Measurements from ENCODE around the gene TANC2.

TANC2 gene

GRCh38 chr17:62986549-62986948 is 20.5 kb downstream of the TANC2 start:
- no peak overlapping the region for H3K27ac ChIP-seq (ENCODE audit: low read length)
- 0 out of 2 replicates have a peak, but pooled peaks cover 1% of the 10 kb centered on the region for H3K27me3 ChIP-seq (ENCODE audit: insufficient read depth, low read length)
- H3K9ac ChIP-seq (ENCODE audit: low read depth, low read length): no peak overlapping the region
- H3K36me3 ChIP-seq (ENCODE audit: insufficient read depth, low read depth, low read length): no peaks in the 10 kb centered on the region
- H3K9me3 ChIP-seq (ENCODE audit: insufficient read depth, low read depth, low read length): peaks cover 8% of the 10 kb centered on the region; the same call in 1 of the 2 replicates
- H3K4me1 ChIP-seq (ENCODE audit: insufficient read depth, low read length): no peaks in the 10 kb centered on the region
- no peak overlapping the region for H3K4me3 ChIP-seq (ENCODE audit: low read length)

GRCh38 chr17:62987136-62987535 is 21.1 kb downstream of the TANC2 start:
- Histone ChIP-seq H3K9ac (ENCODE audit: low read depth, low read length) (no peak overlapping the region), H3K4me1 (ENCODE audit: insufficient read depth, low read length) (no peaks in the 10 kb centered on the region), H3K9me3 (ENCODE audit: insufficient read depth, low read depth, low read length) (peaks cover 8% of the 10 kb centered on the region; the same call in 1 of the 2 replicates), H3K27me3 (ENCODE audit: insufficient read depth, low read length) (no peaks in the 10 kb centered on the region), H3K27ac (ENCODE audit: low read length) (no peak overlapping the region), H3K4me3 (ENCODE audit: low read length) (no peak overlapping the region), H3K36me3 (ENCODE audit: insufficient read depth, low read depth, low read length) (no peaks in the 10 kb centered on the region)

GRCh38 chr17:62989501-62989900 is 23.5 kb downstream of the TANC2 start:
- no peaks in the 10 kb centered on the region for H3K4me1 ChIP-seq (ENCODE audit: insufficient read depth, low read length)
- H3K27ac ChIP-seq (ENCODE audit: low read length): no peak overlapping the region
- H3K9ac ChIP-seq (ENCODE audit: low read depth, low read length): no peak overlapping the region
- no peak overlapping the region for H3K4me3 ChIP-seq (ENCODE audit: low read length)
- H3K27me3 ChIP-seq (ENCODE audit: insufficient read depth, low read length): no peaks in the 10 kb centered on the region
- no peaks in the 10 kb centered on the region for H3K36me3 ChIP-seq (ENCODE audit: insufficient read depth, low read depth, low read length)
- H3K9me3 ChIP-seq (ENCODE audit: insufficient read depth, low read depth, low read length): no peaks in the 10 kb centered on the region

- H3K4me3 ChIP-seq (ENCODE audit: low read length): no peak overlapping the region
Measured at GRCh38 chr17:62994931-62995330, 28.9 kb downstream of the TANC2 start.

GRCh38 chr17:62995377-62995885 is 29.4 kb downstream of the TANC2 start:
- Histone ChIP-seq H3K27ac (ENCODE audit: low read length) (no peak overlapping the region), H3K4me1 (ENCODE audit: insufficient read depth, low read length) (no peaks in the 10 kb centered on the region), H3K9me3 (ENCODE audit: insufficient read depth, low read depth, low read length) (no peaks in the 10 kb centered on the region), H3K4me3 (ENCODE audit: low read length) (no peak overlapping the region), H3K9ac (ENCODE audit: low read depth, low read length) (no peak overlapping the region), H3K27me3 (ENCODE audit: insufficient read depth, low read length) (no peaks in the 10 kb centered on the region), H3K36me3 (ENCODE audit: insufficient read depth, low read depth, low read length) (no peaks in the 10 kb centered on the region)

More at GRCh38 chr17:62994931-62995330, 28.9 kb downstream of the TANC2 start:
- Histone ChIP-seq H3K27ac (ENCODE audit: low read length) (no peak overlapping the region), H3K9ac (ENCODE audit: low read depth, low read length) (no peak overlapping the region), H3K27me3 (ENCODE audit: insufficient read depth, low read length) (no peaks in the 10 kb centered on the region), H3K36me3 (ENCODE audit: insufficient read depth, low read depth, low read length) (no peaks in the 10 kb centered on the region), H3K4me1 (ENCODE audit: insufficient read depth, low read length) (no peaks in the 10 kb centered on the region), H3K9me3 (ENCODE audit: insufficient read depth, low read depth, low read length) (no peaks in the 10 kb centered on the region)

GRCh38 chr17:62996221-62996620 is 30.2 kb downstream of the TANC2 start:
- Histone ChIP-seq H3K9me3 (ENCODE audit: insufficient read depth, low read depth, low read length) (no peaks in the 10 kb centered on the region), H3K27me3 (ENCODE audit: insufficient read depth, low read length) (no peaks in the 10 kb centered on the region), H3K9ac (ENCODE audit: low read depth, low read length) (no peak overlapping the region), H3K36me3 (ENCODE audit: insufficient read depth, low read depth, low read length) (no peaks in the 10 kb centered on the region), H3K4me3 (ENCODE audit: low read length) (no peak overlapping the region), H3K27ac (ENCODE audit: low read length) (no peak overlapping the region), H3K4me1 (ENCODE audit: insufficient read depth, low read length) (no peaks in the 10 kb centered on the region)

GRCh38 chr17:62998166-62998565 is 32.1 kb downstream of the TANC2 start:
- H3K27me3 ChIP-seq (ENCODE audit: insufficient read depth, low read length): no peaks in the 10 kb centered on the region
- no peak overlapping the region for H3K4me3 ChIP-seq (ENCODE audit: low read length)

GRCh38 chr17:62998665-62999393 is 32.8 kb downstream of the TANC2 start:
- no peak overlapping the region for H3K4me3 ChIP-seq (ENCODE audit: low read length)
- H3K9me3 ChIP-seq (ENCODE audit: insufficient read depth, low read depth, low read length): no peaks in the 10 kb centered on the region
- no peaks in the 10 kb centered on the region for H3K4me1 ChIP-seq (ENCODE audit: insufficient read depth, low read length)
- H3K36me3 ChIP-seq (ENCODE audit: insufficient read depth, low read depth, low read length): no peaks in the 10 kb centered on the region
- H3K27ac ChIP-seq (ENCODE audit: low read length): no peak overlapping the region
- no peak overlapping the region for H3K9ac ChIP-seq (ENCODE audit: low read depth, low read length)
- H3K27me3 ChIP-seq (ENCODE audit: insufficient read depth, low read length): no peaks in the 10 kb centered on the region

More at GRCh38 chr17:62998166-62998565, 32.1 kb downstream of the TANC2 start:
- Histone ChIP-seq H3K9me3 (ENCODE audit: insufficient read depth, low read depth, low read length) (no peaks in the 10 kb centered on the region), H3K4me1 (ENCODE audit: insufficient read depth, low read length) (no peaks in the 10 kb centered on the region), H3K9ac (ENCODE audit: low read depth, low read length) (no peak overlapping the region), H3K27ac (ENCODE audit: low read length) (no peak overlapping the region), H3K36me3 (ENCODE audit: insufficient read depth, low read depth, low read length) (no peaks in the 10 kb centered on the region)

- Histone ChIP-seq H3K27ac (ENCODE audit: low read length) (no peak overlapping the region), H3K36me3 (ENCODE audit: insufficient read depth, low read depth, low read length) (no peaks in the 10 kb centered on the region), H3K4me1 (ENCODE audit: insufficient read depth, low read length) (no peaks in the 10 kb centered on the region), H3K9me3 (ENCODE audit: insufficient read depth, low read depth, low read length) (no peaks in the 10 kb centered on the region), H3K4me3 (ENCODE audit: low read length) (no peak overlapping the region), H3K27me3 (ENCODE audit: insufficient read depth, low read length) (no peaks in the 10 kb centered on the region), H3K9ac (ENCODE audit: low read depth, low read length) (no peak overlapping the region)
Measured at GRCh38 chr17:62999736-63000135, 33.7 kb downstream of the TANC2 start.

GRCh38 chr17:63001689-63002394 is 35.8 kb downstream of the TANC2 start:
- Histone ChIP-seq H3K4me3 (ENCODE audit: low read length) (no peak overlapping the region), H3K36me3 (ENCODE audit: insufficient read depth, low read depth, low read length) (no peaks in the 10 kb centered on the region), H3K9me3 (ENCODE audit: insufficient read depth, low read depth, low read length) (no peaks in the 10 kb centered on the region), H3K4me1 (ENCODE audit: insufficient read depth, low read length) (no peaks in the 10 kb centered on the region), H3K27ac (ENCODE audit: low read length) (no peak overlapping the region), H3K27me3 (ENCODE audit: insufficient read depth, low read length) (no peaks in the 10 kb centered on the region), H3K9ac (ENCODE audit: low read depth, low read length) (no peak overlapping the region)

- Histone ChIP-seq H3K9me3 (ENCODE audit: insufficient read depth, low read depth, low read length) (no peaks in the 10 kb centered on the region), H3K27me3 (ENCODE audit: insufficient read depth, low read length) (no peaks in the 10 kb centered on the region), H3K9ac (ENCODE audit: low read depth, low read length) (no peak overlapping the region), H3K27ac (ENCODE audit: low read length) (no peak overlapping the region), H3K4me1 (ENCODE audit: insufficient read depth, low read length) (no peaks in the 10 kb centered on the region), H3K4me3 (ENCODE audit: low read length) (no peak overlapping the region), H3K36me3 (ENCODE audit: insufficient read depth, low read depth, low read length) (no peaks in the 10 kb centered on the region)
Measured at GRCh38 chr17:63002625-63003024, 36.6 kb downstream of the TANC2 start.

- Histone ChIP-seq H3K9ac (ENCODE audit: low read depth, low read length) (no peak overlapping the region), H3K27me3 (ENCODE audit: insufficient read depth, low read length) (no peaks in the 10 kb centered on the region), H3K36me3 (ENCODE audit: insufficient read depth, low read depth, low read length) (no peaks in the 10 kb centered on the region), H3K4me3 (ENCODE audit: low read length) (no peak overlapping the region), H3K4me1 (ENCODE audit: insufficient read depth, low read length) (no peaks in the 10 kb centered on the region), H3K9me3 (ENCODE audit: insufficient read depth, low read depth, low read length) (no peaks in the 10 kb centered on the region), H3K27ac (ENCODE audit: low read length) (no peak overlapping the region)
Measured at GRCh38 chr17:63015824-63016223, 49.8 kb downstream of the TANC2 start.

Measured in iPS-20b (cell line).